ENCODE results near the gene RAPGEF1. TPM values are rescaled to one million over a fixed set of nuclear protein-coding genes. Genes with fewer than 3 reads are reported as not detected.

The RAPGEF1 gene
- total and polyA plus RNA-seq, 9 donors = 17.0 to 64.4 (median 36.4) TPM

GRCh38 chr9:131677444-131678180 lies 62.3 kb downstream of the RAPGEF1 start:
- H3K27ac ChIP-seq = peak overlapping the region in 1 of 2 donors; percentile 47
- no peak overlapping the region for H3K4me3 ChIP-seq
- no peaks in the 10 kb centered on the region for H3K9me3 ChIP-seq
- TF ChIP-seq POLR2A (IDR thresholded peaks at IDR 0.05) (no peak), EP300 (IDR thresholded peaks at IDR 0.05) (no peak), CTCF (IDR thresholded peaks at IDR 0.05) (no peak)
- DNase-seq = no peak
- intact Hi-C loops (cut with DNase I) = no loop called here
- no peaks in the 10 kb centered on the region for H3K27me3 ChIP-seq
- H3K4me1 ChIP-seq (ENCODE audit: insufficient read depth) = peaks cover 36% of the 10 kb centered on the region
- WGBS, 3 donors = 2 to 8% (median 3%) methylated on average over 9 of the region's 9 CpGs
- H3K36me3 ChIP-seq = no peaks in the 10 kb centered on the region

- H3K4me3 ChIP-seq = no peak overlapping the region
- TF ChIP-seq POLR2A (IDR thresholded peaks at IDR 0.05) (no peak), EP300 (IDR thresholded peaks at IDR 0.05) (no peak), CTCF (IDR thresholded peaks at IDR 0.05) (no peak)
- no peaks in the 10 kb centered on the region for H3K9me3 ChIP-seq
- peak overlapping the region in 1 of 2 donors; percentile 47 for H3K27ac ChIP-seq
- H3K27me3 ChIP-seq = no peaks in the 10 kb centered on the region
- WGBS, 3 donors = 11 to 17% (median 16%) methylated on average over 4 of the region's 4 CpGs
- no peaks in the 10 kb centered on the region for H3K36me3 ChIP-seq
- no peak for DNase-seq
- intact Hi-C loops (cut with DNase I) = no loop called here
- H3K4me1 ChIP-seq (ENCODE audit: insufficient read depth) = peaks cover 34% of the 10 kb centered on the region
These were observed 62.8 kb downstream of the RAPGEF1 start for GRCh38 chr9:131677049-131677443.

GRCh38 chr9:131676431-131676972 lies 63.4 kb downstream of the RAPGEF1 start:
- H3K36me3 ChIP-seq = no peaks in the 10 kb centered on the region
- WGBS, 3 donors = 47 to 51% (median 47%) methylated on average over 6 of the region's 6 CpGs
- H3K9me3 ChIP-seq = no peaks in the 10 kb centered on the region
- H3K4me3 ChIP-seq = no peak overlapping the region
- peak overlapping the region in 1 of 2 donors; percentile 47 for H3K27ac ChIP-seq
- intact Hi-C loops (cut with DNase I) = no loop called here
- DNase-seq = no peak
- TF ChIP-seq CTCF (IDR thresholded peaks at IDR 0.05) (no peak), EP300 (IDR thresholded peaks at IDR 0.05) (no peak), POLR2A (IDR thresholded peaks at IDR 0.05) (no peak)
- peaks cover 34% of the 10 kb centered on the region for H3K4me1 ChIP-seq (ENCODE audit: insufficient read depth)
- H3K27me3 ChIP-seq = no peaks in the 10 kb centered on the region

GRCh38 chr9:131675437-131676022 lies 64.3 kb downstream of the RAPGEF1 start:
- 81 to 95% (median 89%) methylated on average over 6 of the region's 6 CpGs for WGBS, 3 donors
- no peaks in the 10 kb centered on the region for H3K36me3 ChIP-seq
- intact Hi-C loops (cut with DNase I) = no loop called here
- TF ChIP-seq CTCF (IDR thresholded peaks at IDR 0.05) (no peak), EP300 (IDR thresholded peaks at IDR 0.05) (no peak), POLR2A (IDR thresholded peaks at IDR 0.05) (no peak)
- peaks cover 34% of the 10 kb centered on the region for H3K4me1 ChIP-seq (ENCODE audit: insufficient read depth)
- H3K27me3 ChIP-seq = no peaks in the 10 kb centered on the region
- H3K27ac ChIP-seq = peak overlapping the region in 1 of 2 donors; percentile 47
- DNase-seq = no peak
- no peaks in the 10 kb centered on the region for H3K9me3 ChIP-seq
- H3K4me3 ChIP-seq = no peak overlapping the region

Data from ovary (tissue), 9 donors.